IMR-90 (cell line): ENCODE data around the gene NDUFAF4.

Experiments used
- BHLHE40 ChIP-seq: fragments of 150-350 bp; IDR thresholded peaks from 2 replicates; pipeline ENCODE4 v1.6.1; 2016; ENCODE audit warnings: mild to moderate bottlenecking, low read depth, low read length
- CEBPB ChIP-seq: IDR thresholded peaks from 2 replicates; pipeline ENCODE4 v1.6.1; 2012; ENCODE audit warnings: low read depth, low read length, improper control_type of control experiment
- MAFK ChIP-seq: IDR thresholded peaks from 2 replicates; pipeline ENCODE4 v1.6.1; 2012; ENCODE audit warnings: low read depth, low read length, improper control_type of control experiment
- MXI1 ChIP-seq: IDR thresholded peaks from 2 replicates; pipeline ENCODE4 v1.6.1; 2012; ENCODE audit warnings: low read depth, mild to moderate bottlenecking, low read length, moderate library complexity, borderline replicate concordance
- POLR2A ChIP-seq: IDR thresholded peaks from 2 replicates; pipeline ENCODE4 v1.6.1; 2012; ENCODE audit warnings: mild to moderate bottlenecking, low read depth, low read length
- RAD21 ChIP-seq: IDR thresholded peaks from 2 replicates; pipeline ENCODE4 v1.6.1; 2012; ENCODE audit warnings: low read length, improper control_type of control experiment
- TF ChIP-seq, protein P1 (sequence below): conservative IDR thresholded peaks from 2 replicates; pipeline ENCODE4 v1.5.1; 2012; ENCODE audit warnings: mild to moderate bottlenecking, low read depth, low read length, improper control_type of control experiment
- TF ChIP-seq, protein P2 (sequence below): fragments of 150-350 bp; IDR thresholded peaks from 2 replicates; pipeline ENCODE4 v1.6.1; 2016; ENCODE audit warnings: low read depth, mild to moderate bottlenecking, low read length, moderate library complexity, borderline replicate concordance
- TF ChIP-seq, protein P3 (sequence below): fragments of 150-350 bp; IDR thresholded peaks from 2 replicates; pipeline ENCODE4 v1.6.1; 2017; ENCODE audit warnings: mild to moderate bottlenecking, antibody characterized with exemption, low read length, low read depth

DNA sequence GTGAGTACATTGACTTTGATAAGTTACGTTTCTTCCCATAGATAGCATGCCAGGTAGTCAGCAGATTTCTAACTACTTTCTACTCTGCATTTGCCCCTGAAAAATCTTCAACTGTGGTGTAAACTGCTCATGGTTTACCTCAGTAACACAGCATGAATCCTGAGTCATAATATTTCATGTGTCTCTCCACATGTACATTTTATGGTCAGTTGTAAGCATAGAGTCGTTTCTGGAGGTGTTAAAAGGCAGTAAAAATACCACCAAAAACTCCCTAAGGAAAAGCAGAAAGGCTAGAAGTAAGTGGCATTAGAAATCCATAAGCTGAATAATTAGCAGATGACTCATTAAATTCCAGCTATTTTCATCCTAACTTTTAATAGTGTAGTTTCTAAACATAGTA, 56.3 kb downstream of the NDUFAF4 start:
- TF ChIP-seq, protein P1, sequence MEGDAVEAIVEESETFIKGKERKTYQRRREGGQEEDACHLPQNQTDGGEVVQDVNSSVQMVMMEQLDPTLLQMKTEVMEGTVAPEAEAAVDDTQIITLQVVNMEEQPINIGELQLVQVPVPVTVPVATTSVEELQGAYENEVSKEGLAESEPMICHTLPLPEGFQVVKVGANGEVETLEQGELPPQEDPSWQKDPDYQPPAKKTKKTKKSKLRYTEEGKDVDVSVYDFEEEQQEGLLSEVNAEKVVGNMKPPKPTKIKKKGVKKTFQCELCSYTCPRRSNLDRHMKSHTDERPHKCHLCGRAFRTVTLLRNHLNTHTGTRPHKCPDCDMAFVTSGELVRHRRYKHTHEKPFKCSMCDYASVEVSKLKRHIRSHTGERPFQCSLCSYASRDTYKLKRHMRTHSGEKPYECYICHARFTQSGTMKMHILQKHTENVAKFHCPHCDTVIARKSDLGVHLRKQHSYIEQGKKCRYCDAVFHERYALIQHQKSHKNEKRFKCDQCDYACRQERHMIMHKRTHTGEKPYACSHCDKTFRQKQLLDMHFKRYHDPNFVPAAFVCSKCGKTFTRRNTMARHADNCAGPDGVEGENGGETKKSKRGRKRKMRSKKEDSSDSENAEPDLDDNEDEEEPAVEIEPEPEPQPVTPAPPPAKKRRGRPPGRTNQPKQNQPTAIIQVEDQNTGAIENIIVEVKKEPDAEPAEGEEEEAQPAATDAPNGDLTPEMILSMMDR, result no peak
- TF ChIP-seq MAFK (no peak), POLR2A (no peak), BHLHE40 (no peak), RAD21 (no peak), MXI1 (no peak), CEBPB (no peak)
- TF ChIP-seq, protein P2, sequence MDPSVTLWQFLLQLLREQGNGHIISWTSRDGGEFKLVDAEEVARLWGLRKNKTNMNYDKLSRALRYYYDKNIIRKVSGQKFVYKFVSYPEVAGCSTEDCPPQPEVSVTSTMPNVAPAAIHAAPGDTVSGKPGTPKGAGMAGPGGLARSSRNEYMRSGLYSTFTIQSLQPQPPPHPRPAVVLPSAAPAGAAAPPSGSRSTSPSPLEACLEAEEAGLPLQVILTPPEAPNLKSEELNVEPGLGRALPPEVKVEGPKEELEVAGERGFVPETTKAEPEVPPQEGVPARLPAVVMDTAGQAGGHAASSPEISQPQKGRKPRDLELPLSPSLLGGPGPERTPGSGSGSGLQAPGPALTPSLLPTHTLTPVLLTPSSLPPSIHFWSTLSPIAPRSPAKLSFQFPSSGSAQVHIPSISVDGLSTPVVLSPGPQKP, result no peak
- TF ChIP-seq, protein P3, sequence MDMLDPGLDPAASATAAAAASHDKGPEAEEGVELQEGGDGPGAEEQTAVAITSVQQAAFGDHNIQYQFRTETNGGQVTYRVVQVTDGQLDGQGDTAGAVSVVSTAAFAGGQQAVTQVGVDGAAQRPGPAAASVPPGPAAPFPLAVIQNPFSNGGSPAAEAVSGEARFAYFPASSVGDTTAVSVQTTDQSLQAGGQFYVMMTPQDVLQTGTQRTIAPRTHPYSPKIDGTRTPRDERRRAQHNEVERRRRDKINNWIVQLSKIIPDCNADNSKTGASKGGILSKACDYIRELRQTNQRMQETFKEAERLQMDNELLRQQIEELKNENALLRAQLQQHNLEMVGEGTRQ, result no peak
